ENCODE measurements around the gene FBRSL1.

DNA sequence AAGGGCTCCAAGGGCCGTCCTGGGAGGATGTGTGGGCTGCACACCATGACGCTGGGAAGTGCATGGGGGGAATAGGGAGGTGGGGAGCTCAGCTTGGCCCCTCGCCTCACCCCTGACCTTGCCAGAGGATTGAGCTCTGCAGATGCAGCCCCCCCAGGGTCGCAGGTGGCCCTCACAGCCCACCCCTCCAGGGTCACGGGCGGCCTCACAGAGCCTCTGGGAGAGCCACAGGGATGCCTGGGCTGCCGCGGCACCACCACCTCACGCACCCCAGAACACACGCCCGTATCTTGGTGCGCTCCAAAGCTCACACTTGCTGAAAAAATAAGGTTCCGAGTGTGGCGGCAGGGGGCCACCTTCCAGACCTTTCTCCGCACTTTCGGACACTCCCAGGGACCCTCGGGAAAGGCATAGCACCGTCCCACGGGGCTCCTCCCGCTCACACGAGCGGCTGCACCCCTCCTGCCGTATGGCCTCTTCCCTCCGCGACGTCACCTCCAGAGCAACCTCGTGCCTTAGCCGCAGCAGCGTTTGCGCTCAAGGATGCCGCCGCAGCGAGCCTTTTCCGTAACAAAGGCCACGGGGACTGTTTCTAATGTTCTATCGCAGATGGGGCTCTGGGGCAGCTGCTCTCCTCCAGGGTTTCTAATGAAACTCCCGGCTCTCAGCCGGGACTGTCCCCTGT, 9.9 kb upstream of the FBRSL1 start:
- TF ChIP-seq POLR2AphosphoS5 (IDR thresholded peaks at IDR 0.05): no peak
- TF ChIP-seq, protein P1, sequence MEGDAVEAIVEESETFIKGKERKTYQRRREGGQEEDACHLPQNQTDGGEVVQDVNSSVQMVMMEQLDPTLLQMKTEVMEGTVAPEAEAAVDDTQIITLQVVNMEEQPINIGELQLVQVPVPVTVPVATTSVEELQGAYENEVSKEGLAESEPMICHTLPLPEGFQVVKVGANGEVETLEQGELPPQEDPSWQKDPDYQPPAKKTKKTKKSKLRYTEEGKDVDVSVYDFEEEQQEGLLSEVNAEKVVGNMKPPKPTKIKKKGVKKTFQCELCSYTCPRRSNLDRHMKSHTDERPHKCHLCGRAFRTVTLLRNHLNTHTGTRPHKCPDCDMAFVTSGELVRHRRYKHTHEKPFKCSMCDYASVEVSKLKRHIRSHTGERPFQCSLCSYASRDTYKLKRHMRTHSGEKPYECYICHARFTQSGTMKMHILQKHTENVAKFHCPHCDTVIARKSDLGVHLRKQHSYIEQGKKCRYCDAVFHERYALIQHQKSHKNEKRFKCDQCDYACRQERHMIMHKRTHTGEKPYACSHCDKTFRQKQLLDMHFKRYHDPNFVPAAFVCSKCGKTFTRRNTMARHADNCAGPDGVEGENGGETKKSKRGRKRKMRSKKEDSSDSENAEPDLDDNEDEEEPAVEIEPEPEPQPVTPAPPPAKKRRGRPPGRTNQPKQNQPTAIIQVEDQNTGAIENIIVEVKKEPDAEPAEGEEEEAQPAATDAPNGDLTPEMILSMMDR (IDR thresholded peaks at IDR 0.05): no peak
- no peak for TF ChIP-seq POLR2A (IDR thresholded peaks at IDR 0.05; ENCODE audit: low read depth)

Measured in esophagus muscularis mucosa (tissue), 3 donors.